ENCODE data around the gene ADCY7.
A peak's percentile ranks its signal among the peaks of the same experiment; 100 is the strongest.

Gene ADCY7

GRCh38 chr16:50315346-50315997 lies 49.1 kb downstream of the ADCY7 start:
- no peak for DNase-seq

DNA sequence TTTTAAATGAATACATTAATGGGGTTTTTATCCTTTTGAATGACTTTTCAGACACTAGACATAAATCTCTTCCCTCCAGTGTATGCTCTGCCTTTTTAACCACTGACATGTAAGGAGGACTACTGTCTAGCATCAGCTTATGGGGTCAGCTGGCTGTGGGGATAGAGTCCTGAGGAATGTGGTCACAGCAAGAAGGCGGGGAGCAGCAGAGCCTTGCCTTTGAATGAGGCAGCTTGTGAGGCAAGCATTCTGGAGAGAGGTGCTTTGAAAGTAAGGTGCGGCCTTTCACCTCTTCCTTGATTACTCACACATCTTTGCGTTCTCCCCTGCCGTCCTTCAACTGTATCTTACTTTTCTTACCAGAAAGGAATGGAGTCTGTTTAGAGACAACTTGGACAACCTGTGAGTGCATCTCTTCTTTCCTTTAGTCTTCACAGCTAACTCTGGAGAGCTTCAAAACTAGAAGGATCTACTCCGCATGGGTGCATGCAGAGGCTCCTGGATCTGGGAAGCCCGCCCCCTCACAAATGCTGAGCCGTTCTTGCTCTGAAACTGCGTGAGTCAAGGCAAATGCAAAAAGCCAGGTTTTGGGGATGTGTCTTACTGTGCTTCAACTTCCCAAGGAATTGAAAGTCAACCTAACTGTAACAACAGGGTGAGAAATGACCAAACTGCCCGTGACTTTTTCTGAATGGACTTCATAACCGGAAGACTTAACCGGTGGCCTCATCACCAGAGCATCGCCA lies 49.9 kb downstream of the ADCY7 start:
- no peak for DNase-seq

GRCh38 chr16:50316848-50317630 lies 50.7 kb downstream of the ADCY7 start:
- DNase-seq: no peak

GRCh38 chr16:50318796-50319578 lies 52.6 kb downstream of the ADCY7 start:
- no peak for DNase-seq

DNA sequence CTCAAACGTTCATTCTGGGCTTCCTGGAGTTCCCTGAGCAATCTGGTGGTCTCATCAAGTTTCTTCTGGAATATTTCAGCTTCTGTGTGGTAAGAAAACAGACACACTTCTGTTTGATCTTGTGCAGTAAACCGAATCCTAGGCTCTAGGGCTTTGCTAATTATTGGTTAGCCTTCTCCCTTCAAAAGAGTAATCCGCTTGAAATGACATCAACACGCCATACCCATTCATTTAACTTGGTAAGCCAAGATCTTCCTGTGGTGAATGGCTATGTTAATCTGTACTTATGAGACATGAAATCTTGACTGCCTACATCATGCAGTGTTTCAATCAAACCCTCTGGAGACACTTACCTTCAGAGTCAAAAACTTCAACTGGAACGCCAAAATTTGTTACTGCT lies 54.0 kb downstream of the ADCY7 start:
- no peak for DNase-seq

- DNase-seq: no peak
Measured at GRCh38 chr16:50322333-50322732, 56.0 kb downstream of the ADCY7 start.

DNA sequence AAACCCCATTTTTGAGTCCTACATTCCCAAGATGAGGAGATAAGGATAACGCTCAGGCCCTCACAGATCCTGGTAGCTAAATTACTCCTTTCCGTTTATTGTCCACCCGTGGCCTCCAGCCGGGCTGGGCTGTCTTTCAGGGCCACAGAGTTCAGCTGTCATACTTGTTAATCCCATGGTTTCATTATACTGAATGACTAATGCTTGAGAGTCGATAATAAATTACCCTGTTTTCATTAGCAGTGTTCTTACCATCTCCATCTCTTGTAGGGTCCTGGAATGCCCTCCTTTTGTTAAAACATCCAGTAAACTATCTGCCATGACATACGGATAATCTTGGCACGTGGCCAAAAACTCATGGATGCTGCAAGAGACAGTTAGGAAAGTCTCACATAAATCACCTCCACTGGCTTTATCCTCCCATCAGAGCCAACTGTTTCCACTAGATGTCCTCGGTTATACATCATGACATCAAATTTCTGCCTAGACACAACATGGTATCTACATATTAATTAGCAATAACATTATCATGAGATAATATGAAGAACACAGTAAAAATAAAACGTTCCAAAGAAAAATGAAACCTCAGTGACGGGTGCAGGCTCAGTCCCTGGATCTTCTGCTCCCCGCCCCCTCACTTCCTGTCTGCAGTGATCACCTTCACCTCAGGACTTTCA lies 57.1 kb downstream of the ADCY7 start:
- DNase-seq: peak in 2 of 4 experiments; percentile 16 to 28

GRCh38 chr16:50324345-50324744 lies 58.0 kb downstream of the ADCY7 start:
- DNase-seq: no peak

DNA sequence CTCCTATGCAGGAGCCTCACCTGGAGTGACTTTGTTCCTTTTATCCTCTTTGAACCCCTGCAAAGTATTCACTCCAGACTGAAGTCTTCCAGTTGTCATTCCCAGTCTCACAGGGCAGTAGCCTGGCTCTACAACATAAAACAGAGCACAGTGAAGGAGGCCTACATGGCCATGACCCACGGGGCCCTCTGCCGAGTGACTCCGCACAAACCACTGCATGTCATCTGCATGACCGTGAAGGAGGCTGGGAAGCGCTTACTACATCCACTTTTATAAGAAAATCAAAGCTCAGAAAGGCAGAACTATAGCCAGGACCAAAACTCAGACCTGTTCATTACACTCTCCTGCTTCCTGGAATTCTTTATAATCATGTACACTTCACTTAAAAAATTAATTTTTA lies 59.9 kb downstream of the ADCY7 start:
- no peak for DNase-seq

GRCh38 chr16:50326835-50327465 lies 60.6 kb downstream of the ADCY7 start:
- peak; percentile 36 to 57 (median 46) for DNase-seq

DNA sequence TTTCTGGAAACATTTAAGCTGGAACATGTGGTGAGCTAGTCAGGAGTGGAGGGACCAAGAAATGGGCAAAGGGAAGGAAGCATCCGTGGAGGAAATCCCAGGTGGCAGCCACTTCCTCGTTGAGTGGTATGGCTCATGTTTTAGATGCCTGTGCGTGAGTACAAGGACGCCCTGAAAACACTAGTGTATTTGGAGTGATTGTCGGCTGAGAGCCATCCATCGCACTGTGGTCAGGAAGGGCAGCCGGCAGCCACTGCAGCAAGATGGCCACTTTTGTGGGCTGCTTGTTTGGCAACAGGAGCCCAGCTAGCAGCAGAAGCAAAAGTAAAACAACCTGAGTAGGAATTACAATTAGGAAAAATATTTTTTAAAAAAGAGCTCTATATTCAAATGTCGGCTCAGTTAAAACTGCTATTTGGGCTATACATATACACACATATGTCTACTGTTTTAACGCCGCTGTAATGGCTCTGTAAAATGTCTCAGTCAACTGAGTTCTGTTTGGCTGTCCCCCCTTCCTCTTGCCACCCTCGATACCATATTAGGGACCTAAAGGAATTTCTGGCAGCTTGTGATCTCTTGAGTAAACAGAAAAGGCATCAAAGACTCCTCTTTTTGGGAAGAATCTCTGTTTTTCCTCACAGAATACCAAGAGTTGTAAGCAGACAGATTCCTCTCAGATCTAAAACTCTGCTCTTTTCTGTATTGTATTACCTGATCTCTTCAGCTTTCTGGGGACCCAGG lies 63.3 kb downstream of the ADCY7 start:
- no peak for DNase-seq

DNA sequence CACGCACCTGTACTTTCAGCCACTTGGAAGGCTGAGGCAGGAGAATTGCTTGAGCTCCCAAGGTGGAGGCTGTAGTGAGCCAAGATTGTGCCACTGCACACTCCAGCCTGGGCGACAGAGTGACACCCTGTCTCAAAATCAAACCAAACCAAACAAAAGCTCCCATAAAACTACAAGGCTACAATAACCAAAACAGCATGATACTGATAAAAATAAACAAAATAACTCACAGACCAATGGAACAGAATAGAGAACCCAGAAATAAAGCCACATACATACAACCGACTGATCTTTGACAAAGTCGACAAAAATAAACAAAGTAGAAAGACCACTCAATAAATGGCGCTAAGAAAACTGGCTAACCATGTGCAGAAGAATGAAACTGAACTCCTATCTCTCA lies 65.2 kb downstream of the ADCY7 start:
- DNase-seq: no peak

DNA sequence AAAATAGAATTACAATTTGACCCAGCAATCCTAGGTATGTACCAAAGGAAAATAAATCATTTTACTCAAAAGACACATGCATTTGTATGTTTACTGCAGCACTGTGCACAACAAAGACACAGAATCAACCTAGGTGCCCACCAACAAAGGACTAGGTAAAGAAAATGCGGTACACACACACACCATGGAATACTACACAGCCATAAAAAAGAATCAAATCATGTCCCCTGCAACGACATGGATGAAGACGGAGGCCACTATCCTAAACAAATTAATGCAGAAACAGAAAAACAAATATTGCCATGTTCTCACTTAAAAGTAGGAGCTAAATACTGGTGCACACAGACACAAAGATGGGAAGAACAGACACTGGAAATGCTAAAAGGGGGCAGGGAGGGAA lies 66.2 kb downstream of the ADCY7 start:
- no peak for DNase-seq

- no peak for DNase-seq
Measured at GRCh38 chr16:50334106-50334975, 68.0 kb downstream of the ADCY7 start.

DNA sequence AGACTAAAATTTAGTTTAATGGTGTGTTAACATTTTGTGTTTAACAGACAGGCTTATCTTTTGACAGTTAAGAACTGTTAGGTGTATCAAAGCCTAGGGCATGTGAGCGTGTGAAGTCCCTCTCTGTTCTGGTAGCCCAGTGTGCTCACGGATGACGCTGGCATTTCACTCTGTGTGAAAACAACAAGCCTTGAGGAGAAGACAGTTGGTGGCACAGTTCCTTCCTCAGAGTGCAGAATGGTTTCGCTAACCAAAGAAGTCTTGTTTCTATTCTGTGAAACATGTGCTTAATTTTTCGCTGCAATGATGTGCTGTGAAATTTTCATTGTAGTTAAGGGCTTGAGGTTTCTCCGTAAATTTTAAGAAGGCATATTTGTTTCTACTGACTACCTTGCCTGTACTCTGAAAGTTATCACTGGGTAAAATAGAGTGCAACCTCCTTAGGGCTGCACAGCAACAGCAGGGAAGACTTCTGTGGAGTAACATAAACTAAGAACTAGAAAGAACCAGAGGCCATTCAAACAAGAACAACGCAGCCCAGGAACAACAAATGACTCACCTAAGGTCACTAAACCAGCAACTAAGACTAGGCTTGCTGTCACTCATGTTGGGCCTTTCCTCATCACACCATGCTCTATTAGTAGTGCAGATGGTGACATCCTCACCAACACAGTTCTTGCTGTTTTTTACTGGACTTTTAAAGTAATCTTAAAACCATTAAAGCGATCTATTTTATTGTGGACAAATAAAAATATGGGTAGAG lies 69.0 kb downstream of the ADCY7 start:
- peak in 1 of 4 experiments; percentile 55 for DNase-seq

DNA sequence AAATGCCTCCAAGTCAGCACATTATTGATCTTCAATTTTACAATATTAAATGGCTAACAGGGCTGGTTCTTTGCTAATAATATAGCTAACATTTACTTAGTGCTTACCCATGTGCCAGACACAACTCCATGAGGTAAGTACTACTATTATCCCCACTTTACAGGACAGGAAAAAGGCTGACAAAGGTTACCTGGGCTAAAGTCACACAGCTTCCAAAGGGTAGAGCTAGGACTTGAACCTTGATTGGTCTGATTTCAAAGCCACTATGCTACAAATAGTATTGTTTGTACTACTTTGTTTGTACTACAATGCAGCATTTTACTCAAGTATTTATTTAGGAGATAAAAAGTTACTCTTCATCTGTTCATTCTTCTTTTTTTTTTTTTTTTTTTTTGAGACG lies 70.5 kb downstream of the ADCY7 start:
- no peak for DNase-seq

GRCh38 chr16:50338371-50339231 lies 72.2 kb downstream of the ADCY7 start:
- no peak for DNase-seq

DNA sequence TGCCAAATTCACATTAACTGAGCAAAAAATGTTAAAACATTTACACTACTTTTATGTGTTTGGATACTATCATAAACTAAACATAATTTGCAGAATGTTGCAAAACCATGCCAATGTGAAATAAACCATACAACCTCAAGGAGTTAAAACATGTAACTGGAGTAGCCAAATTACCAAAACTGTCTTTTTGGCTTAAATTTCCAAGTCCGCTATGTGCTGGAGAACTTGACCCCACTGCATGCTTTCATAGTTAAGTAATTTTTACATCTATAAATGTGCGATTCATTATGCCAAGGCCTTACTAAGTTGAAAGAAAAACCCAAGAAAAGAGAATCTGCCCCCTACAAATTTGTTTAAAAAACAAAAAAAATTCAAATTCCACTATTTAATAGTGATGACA lies 74.2 kb downstream of the ADCY7 start:
- DNase-seq: no peak

Measured in suppressor macrophage (primary cell).